Calu3 (cell line): ENCODE results near the gene SLC25A36. TPM values are rescaled to one million over a fixed set of nuclear protein-coding genes. Genes with fewer than 3 reads are reported as not detected.
A peak's percentile ranks its signal among the peaks of the same experiment; 100 is the strongest.

Source experiments
- Bru-seq: library from RNA; stranded (reverse); fragments of 400-500 nt; gene quantifications from one replicate; lab custom pipeline; 2021; lab: Mats Ljungman, UMichigan
- BruChase-seq, 2 experiments: library from RNA; stranded (reverse); fragments of 400-500 nt; gene quantifications; one replicate each; lab custom pipeline; 2021; lab: Mats Ljungman, UMichigan
- BruUV-seq: library from RNA; stranded (reverse); fragments of 400-500 nt; replicated peaks from 2 replicates; lab custom pipeline; 2021; lab: Mats Ljungman, UMichigan
- CTCF ChIA-PET: fragments of 300-600 bp; sonication (Branson Sonifier 250); formaldehyde crosslinking; loops from one replicate; lab custom pipeline; 2022; ENCODE audit warnings: antibody characterized with exemption; lab: Charles Lee
- DNase-seq: peaks from one replicate; pipeline ENCODE4 v3.0.0; 2022
- H3K27ac Mint-ChIP-seq: one replicate; pipeline ENCODE4 v1.8.0; 2022; ENCODE audit warnings: mixed read lengths; ENCODE audit not compliant: unreplicated experiment
- H3K27me3 Mint-ChIP-seq: one replicate; pipeline ENCODE4 v1.8.0; 2022; ENCODE audit warnings: mixed read lengths; ENCODE audit not compliant: unreplicated experiment
- H3K36me3 Mint-ChIP-seq: one replicate; pipeline ENCODE4 v1.8.0; 2022; ENCODE audit warnings: mild to moderate bottlenecking, moderate library complexity, mixed read lengths; ENCODE audit not compliant: insufficient read depth, unreplicated experiment
- H3K4me1 Mint-ChIP-seq: one replicate; pipeline ENCODE4 v1.8.0; 2022; ENCODE audit warnings: mild to moderate bottlenecking, low read depth, mixed read lengths; ENCODE audit not compliant: unreplicated experiment
- H3K4me3 Mint-ChIP-seq: one replicate; pipeline ENCODE4 v1.8.0; 2022; ENCODE audit warnings: mild to moderate bottlenecking, low read depth, moderate library complexity, mixed read lengths; ENCODE audit not compliant: unreplicated experiment
- H3K9me3 Mint-ChIP-seq: one replicate; pipeline ENCODE4 v1.8.0; 2022; ENCODE audit warnings: low read depth, mixed read lengths; ENCODE audit not compliant: unreplicated experiment
- CTCF ChIP-seq: fragments of 200-600 bp; IDR thresholded peaks from one replicate; pipeline ENCODE4 v1.8.0; 2022; ENCODE audit warnings: antibody characterized with exemption; ENCODE audit not compliant: unreplicated experiment
- intact Hi-C: fragments of 100-400 bp; cut with micrococcal nuclease; formaldehyde crosslinking; loops from one replicate; pipeline ENCODE4 v1.10.0; 2022; ENCODE audit not compliant: unreplicated experiment
- long read RNA-seq: library from polyadenylated mRNA; stranded (forward); transcript quantifications from one replicate; pipeline ENCODE4 v2.0.0, GENCODE V29; 2022
- total RNA-seq: library from RNA; stranded (reverse); gene quantifications from 2 replicates; pipeline ENCODE4 v1.2.3, GENCODE V29; 2022

Gene SLC25A36
- total RNA-seq (107 and 114 TPM in 2 replicates), Bru-seq, nascent RNA (percentile 96 among the genes with signal in this experiment), BruChase-seq, experiment 1, labeled RNA remaining after a 6-hour chase (percentile 91 among the genes with signal in this experiment), BruChase-seq, experiment 2, labeled RNA remaining after a 2-hour chase (percentile 97 among the genes with signal in this experiment)
- long read RNA-seq, full-length matches to known transcripts = 31 of 98 reads
- long read RNA-seq, partial matches to known transcripts = 42 of 98 reads
- long read RNA-seq, other reads (novel, unspliced or antisense) = 25 of 98 reads

GRCh38 chr3:140941434-140942220 lies at the start of gene SLC25A36:
TSS of gene SLC25A36 (plus strand) at chr3:140941836. CDS start at chr3:140942055, 219 bp downstream.
- TF ChIP-seq CTCF = no peak
- CTCF ChIA-PET = interaction anchor here (0.7 to 1.1 kb wide), 2 partner anchors 15 to 251 kb away, joined by 3 to 4 read pairs; no protein-coding TSS in a partner anchor
- peaks cover 32% of the 10 kb centered on the region for H3K4me1 Mint-ChIP-seq
- intact Hi-C loops = loop anchor here (1.0 kb wide), 1 partner anchor 29 kb away; no protein-coding TSS in a partner anchor
- peaks cover 3% of the 10 kb centered on the region for H3K9me3 Mint-ChIP-seq
- peaks cover 5% of the 10 kb centered on the region for H3K27me3 Mint-ChIP-seq
- peak within 1 kb of the TSS; percentile 98 for H3K4me3 Mint-ChIP-seq
- DNase-seq = peak; percentile 99
- no TSS peak for BruUV-seq
- peak within 1 kb of the TSS; percentile 97 for H3K27ac Mint-ChIP-seq
- peaks cover 33% of the 10 kb centered on the region for H3K36me3 Mint-ChIP-seq

- H3K4me3 Mint-ChIP-seq = no peak overlapping the region
Observed at GRCh38 chr3:140896997-140897396, 44.6 kb upstream of the SLC25A36 start.

GRCh38 chr3:140898340-140899180 lies 43.1 kb upstream of the SLC25A36 start:
- no peaks in the 10 kb centered on the region for H3K4me1 Mint-ChIP-seq
- no peak overlapping the region for H3K27ac Mint-ChIP-seq
- peaks cover 30% of the 10 kb centered on the region for H3K27me3 Mint-ChIP-seq
- intact Hi-C loops = loop anchor here (1.0 kb wide), 3 partner anchors 75 to 294 kb away; no protein-coding TSS in a partner anchor
- peak; percentile 70 for DNase-seq
- no peaks in the 10 kb centered on the region for H3K9me3 Mint-ChIP-seq
- CTCF ChIA-PET = interaction anchor here (0.5 to 1.6 kb wide), 5 partner anchors 9 to 767 kb away, joined by 3 to 5 read pairs (median 3); no protein-coding TSS in a partner anchor
- no TSS peak for BruUV-seq
- no peak overlapping the region for H3K4me3 Mint-ChIP-seq
- no peak for TF ChIP-seq CTCF
- H3K36me3 Mint-ChIP-seq = no peaks in the 10 kb centered on the region

More at GRCh38 chr3:140896997-140897396, 44.6 kb upstream of the SLC25A36 start:
- peaks cover 46% of the 10 kb centered on the region for H3K27me3 Mint-ChIP-seq
- no TSS peak for BruUV-seq
- TF ChIP-seq CTCF = no peak
- CTCF ChIA-PET = no interaction called here
- no peaks in the 10 kb centered on the region for H3K36me3 Mint-ChIP-seq
- no peak for DNase-seq
- no peaks in the 10 kb centered on the region for H3K9me3 Mint-ChIP-seq
- intact Hi-C loops = no loop called here
- H3K4me1 Mint-ChIP-seq = no peaks in the 10 kb centered on the region
- H3K27ac Mint-ChIP-seq = no peak overlapping the region

- no TSS peak for BruUV-seq
- no peak for DNase-seq
- Mint-ChIP-seq H3K4me1 (no peaks in the 10 kb centered on the region), H3K27ac (no peak overlapping the region), H3K27me3 (peaks cover 28% of the 10 kb centered on the region), H3K9me3 (no peaks in the 10 kb centered on the region), H3K4me3 (no peak overlapping the region), H3K36me3 (no peaks in the 10 kb centered on the region)
- CTCF ChIA-PET = interaction anchor here (1.0 to 1.6 kb wide), 2 partner anchors 10 to 24 kb away, joined by 3 to 5 read pairs; no protein-coding TSS in a partner anchor
- intact Hi-C loops = no loop called here
- no peak for TF ChIP-seq CTCF
Observed at GRCh38 chr3:140899363-140899762, 42.3 kb upstream of the SLC25A36 start.
